Measurements from ENCODE around the gene TIGD3.

GRCh38 chr11:65353376-65353775 is 1.2 kb upstream of the TIGD3 start:
- no peak for TF ChIP-seq CTCF (IDR thresholded peaks at IDR 0.05)
- no peak for TF ChIP-seq ZFX (IDR thresholded peaks at IDR 0.05; ENCODE audit: borderline replicate concordance)

Measured in 22Rv1 (cell line).